HCT116 (cell line): ENCODE measurements around the gene P2RX3. TPM values are rescaled to one million over a fixed set of nuclear protein-coding genes. Genes with fewer than 3 reads are reported as not detected.

Experiments
- ATAC-seq: fragments of 200-7000 bp; cut with Tn5 transposase; 2 replicates; pipeline ENCODE4 v1.9.1; 2020; ENCODE audit warnings: mild to moderate bottlenecking, moderate library complexity
- BruUV-seq: library from RNA; stranded (reverse); fragments of 400-500 nt; replicated peaks from 2 replicates; lab custom pipeline; 2021; lab: Mats Ljungman, UMichigan
- CTCF ChIA-PET: fragments of 300-600 bp; sonication (Branson Sonifier 250); formaldehyde crosslinking; loops from one replicate; lab custom pipeline; 2021; ENCODE audit warnings: antibody characterized with exemption; lab: Charles Lee
- POLR2A ChIA-PET: fragments of 300-600, 350-600 bp; sonication (Branson Sonifier 250); formaldehyde crosslinking; loops from one replicate; lab custom pipeline; 2021; ENCODE audit warnings: antibody characterized with exemption; lab: Charles Lee
- RAD21 ChIA-PET, 2 experiments: fragments of 300-600 bp; sonication (Branson Sonifier 250); formaldehyde crosslinking; loops; one replicate each; lab custom pipeline; 2023; ENCODE audit warnings: low total read pairs in 2 of 2; ENCODE audit not compliant: uncharacterized antibody in 2 of 2, unreplicated experiment in 2 of 2, low non-redundant PET in 1 of 2; lab: Charles Lee
- DNase-seq: peaks from one replicate; pipeline ENCODE4 v3.0.0-alpha.2; 2010; ENCODE audit warnings: low read depth, low spot score
- H2AFZ ChIP-seq: fragments of 200-600 bp; shearing (Covaris generic), sonication (generic); 2 replicates; pipeline ENCODE4 v1.6.1; 2017; ENCODE audit warnings: low read depth, mixed run types, mixed read lengths, antibody characterized with exemption, low read length; ENCODE audit not compliant: poor library complexity, severe bottlenecking
- H3K27ac ChIP-seq: 2 replicates; pipeline ENCODE4 v1.5.1; 2012; ENCODE audit warnings: low read depth, low read length
- H3K27me3 ChIP-seq: fragments of 200-600 bp; sonication (generic); 2 replicates; pipeline ENCODE4 v1.6.1; 2016; ENCODE audit warnings: mixed run types, low read length, mixed read lengths; ENCODE audit not compliant: insufficient read depth
- H3K36me3 ChIP-seq, 2 experiments: fragments of 200-500 bp in 1 of 2; fragments of 200-600 bp in 1 of 2; sonication (Bioruptor generic) in 1 of 2; sonication (generic) in 1 of 2; 2 replicates each; pipeline versions ENCODE4 v1.5.1 to v1.6.1; 2014 to 2016; ENCODE audit warnings: low read length in 2 of 2, inconsistent platforms in 1 of 2, mixed read lengths in 1 of 2, mixed run types in 1 of 2; ENCODE audit not compliant: insufficient read depth in 2 of 2, control insufficient read depth in 1 of 2
- H3K4me1 ChIP-seq, 2 experiments: fragments of 200-600 bp in 1 of 2; sonication (generic) in 1 of 2; 2 replicates each; pipeline versions ENCODE4 v1.5.1 to v1.6.1; 2012 to 2017; ENCODE audit warnings: low read length in 2 of 2, inconsistent platforms in 1 of 2, mild to moderate bottlenecking in 1 of 2, mixed read lengths in 1 of 2, mixed run types in 1 of 2, moderate library complexity in 1 of 2; ENCODE audit not compliant: insufficient read depth in 2 of 2, control insufficient read depth in 1 of 2
- H3K4me2 ChIP-seq: fragments of 200-600 bp; sonication (generic); 2 replicates; pipeline ENCODE4 v1.6.1; 2017; ENCODE audit warnings: mixed run types, low read length, mixed read lengths
- H3K4me3 ChIP-seq, 2 experiments: fragments of 200-600 bp in 1 of 2; sonication (generic) in 1 of 2; replicated peaks in 1 of 2; 2 replicates each; pipeline ENCODE4 v1.5.1; 2011 to 2016; ENCODE audit warnings: low read length in 2 of 2, control low read depth in 1 of 2, low read depth in 1 of 2, mild to moderate bottlenecking in 1 of 2, mixed read lengths in 1 of 2, mixed run types in 1 of 2
- H3K79me2 ChIP-seq: fragments of 200-600 bp; sonication (generic); 2 replicates; pipeline ENCODE4 v1.6.1; 2017; ENCODE audit warnings: mild to moderate bottlenecking, mixed run types, low read length, moderate library complexity, mixed read lengths; ENCODE audit not compliant: insufficient read depth
- H3K9ac ChIP-seq: fragments of 200-600 bp; sonication (generic); 2 replicates; pipeline ENCODE4 v1.6.1; 2016; ENCODE audit warnings: low read length, mixed read lengths
- H3K9me2 ChIP-seq: fragments of 200-600 bp; sonication (generic), shearing (Covaris generic); 2 replicates; pipeline ENCODE4 v1.6.1; 2017; ENCODE audit warnings: mixed run types, mild to moderate bottlenecking, moderate library complexity; ENCODE audit not compliant: insufficient read depth
- H3K9me3 ChIP-seq, 2 experiments: fragments of 200-500 bp in 1 of 2; fragments of 200-600 bp in 1 of 2; sonication (Bioruptor generic) in 1 of 2; sonication (generic) in 1 of 2; 2 replicates each; pipeline ENCODE4 v1.6.1; 2014 to 2017; ENCODE audit warnings: low read length in 2 of 2, mixed read lengths in 2 of 2, inconsistent platforms in 1 of 2, low read depth in 1 of 2, mild to moderate bottlenecking in 1 of 2, mixed run types in 1 of 2, moderate library complexity in 1 of 2; ENCODE audit not compliant: control insufficient read depth in 1 of 2, insufficient read depth in 1 of 2
- H4K20me1 ChIP-seq: fragments of 200-600 bp; sonication (generic), shearing (Covaris generic); 2 replicates; pipeline ENCODE4 v1.6.1; 2017; ENCODE audit warnings: mixed run types, mild to moderate bottlenecking, moderate library complexity; ENCODE audit not compliant: insufficient read depth
- CEBPB ChIP-seq: IDR thresholded peaks from 2 replicates; pipeline ENCODE4 v1.6.1; 2012; ENCODE audit warnings: low read depth
- EZH2phosphoT487 ChIP-seq: fragments of 200-600 bp; IDR thresholded peaks from 2 replicates; pipeline ENCODE4 v1.6.1; 2018; ENCODE audit warnings: antibody characterized with exemption, borderline replicate concordance
- POLR2AphosphoS5 ChIP-seq: IDR thresholded peaks from 2 replicates; pipeline ENCODE4 v1.6.1; 2011; ENCODE audit warnings: mild to moderate bottlenecking, low read depth, low read length, moderate library complexity
- SIN3A ChIP-seq: IDR thresholded peaks from 2 replicates; pipeline ENCODE4 v1.6.1; 2012; ENCODE audit warnings: low read depth
- SP1 ChIP-seq: IDR thresholded peaks from 2 replicates; pipeline ENCODE4 v1.6.1; 2012; ENCODE audit warnings: low read depth
- SRF ChIP-seq: IDR thresholded peaks from 2 replicates; pipeline ENCODE4 v1.6.1; 2012; ENCODE audit warnings: low read depth
- YY1 ChIP-seq: IDR thresholded peaks from 2 replicates; pipeline ENCODE4 v1.6.1; 2011; ENCODE audit warnings: low read length, low read depth, moderate library complexity, mild to moderate bottlenecking; ENCODE audit not compliant: insufficient replicate concordance; ENCODE audit errors: extremely low read depth
- ZBTB33 ChIP-seq: IDR thresholded peaks from 2 replicates; pipeline ENCODE4 v1.6.1; 2011; ENCODE audit warnings: mild to moderate bottlenecking, low read length, moderate library complexity; ENCODE audit not compliant: insufficient replicate concordance; ENCODE audit errors: extremely low read depth
- intact Hi-C: fragments of 100-400 bp; cut with micrococcal nuclease; formaldehyde crosslinking; loops from 2 replicates; pipeline ENCODE4 v1.10.0; 2022
- total RNA-seq: library from RNA; stranded (reverse); gene quantifications from one replicate; pipeline ENCODE4 v1.2.1, GENCODE V29; 2021; ENCODE audit not compliant: unreplicated experiment
- TF ChIP-seq, protein P1 (sequence below): IDR thresholded peaks from 2 replicates; pipeline ENCODE4 v1.6.1; 2012

P2RX3 gene
- total RNA-seq, 1 experiment from 2014 or later = not detected

- peaks cover 33 to 53% of the 10 kb centered on the region in 2 experiments for H3K4me1 ChIP-seq
- DNase-seq (no peak), ATAC-seq (peak; percentile 33)
- peak overlapping the region; percentile 78 for H3K27ac ChIP-seq
- BruUV-seq = no TSS peak
- H3K36me3 ChIP-seq = peaks cover 28 to 44% of the 10 kb centered on the region in 2 experiments
- ChIA-PET CTCF (interaction anchor here (1.1 to 1.3 kb wide), 2 partner anchors 11 to 21 kb away, joined by 3 to 4 read pairs; partner anchors contain the start of gene SSRP1), RAD21 (no interaction called here), POLR2A (interaction anchor here (0.6 to 6.5 kb wide), 6 partner anchors 11 to 78 kb away, joined by 3 to 42 read pairs (median 4); partner anchors contain the start of genes PRG3 and SSRP1)
- intact Hi-C loops = no loop called here
- no peaks in the 10 kb centered on the region for H3K9me2 ChIP-seq
- no peaks in the 10 kb centered on the region for H4K20me1 ChIP-seq
- peaks cover 47% of the 10 kb centered on the region for H3K79me2 ChIP-seq
- H2AFZ ChIP-seq = no peak overlapping the region
- H3K27me3 ChIP-seq = no peaks in the 10 kb centered on the region
- peak overlapping the region; percentile 96 for H3K4me2 ChIP-seq
- peak overlapping the region; percentile 63 for H3K9ac ChIP-seq
- TF ChIP-seq SRF = no peak
- TF ChIP-seq POLR2AphosphoS5 = 0 out of 2 replicates have a peak, but pooled peaks have one; percentile 2
- H3K9me3 ChIP-seq = no peaks in the 10 kb centered on the region
- H3K4me3 ChIP-seq = peak overlapping the region; percentile 67 to 75
These were observed 13.8 kb upstream of the P2RX3 start for GRCh38 chr11:57324154-57324885.

- H3K27me3 ChIP-seq = no peaks in the 10 kb centered on the region
- H3K9ac ChIP-seq = peak within 1 kb of the TSS; percentile 63
- peak; percentile 83 for ATAC-seq
- peak within 1 kb of the TSS; percentile 96 for H3K4me2 ChIP-seq
- CTCF ChIA-PET = interaction anchor here (1.1 to 1.3 kb wide), 3 partner anchors 10 to 25 kb away, joined by 3 to 4 read pairs (median 4); partner anchors contain the start of gene SSRP1
- peak; percentile 86 for DNase-seq
- BruUV-seq = TSS peak; percentile 94
- peak; percentile 56 for TF ChIP-seq ZBTB33
- peak; percentile 59 for TF ChIP-seq SP1
- peak; percentile 76; the same call in 1 of the 2 replicates for TF ChIP-seq CEBPB
- no peak for TF ChIP-seq EZH2phosphoT487
- peak; percentile 44; the same call in 1 of the 2 replicates for TF ChIP-seq SIN3A
- TF ChIP-seq YY1 = peak; percentile 49
- no peak for TF ChIP-seq SRF
- TF ChIP-seq, protein P1, sequence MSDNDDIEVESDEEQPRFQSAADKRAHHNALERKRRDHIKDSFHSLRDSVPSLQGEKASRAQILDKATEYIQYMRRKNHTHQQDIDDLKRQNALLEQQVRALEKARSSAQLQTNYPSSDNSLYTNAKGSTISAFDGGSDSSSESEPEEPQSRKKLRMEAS = peak; percentile 69
- peak; percentile 93 for TF ChIP-seq POLR2AphosphoS5
- TF ChIP-seq, all 23 proteins: peak for 7
- no peak within 1 kb of the TSS for H2AFZ ChIP-seq
- H3K79me2 ChIP-seq = peaks cover 54% of the 10 kb centered on the region
- H4K20me1 ChIP-seq = no peaks in the 10 kb centered on the region
- ChIA-PET RAD21 (no interaction called here), POLR2A (interaction anchor here (0.7 to 6.5 kb wide), 7 partner anchors 11 to 460 kb away, joined by 3 to 42 read pairs (median 4); partner anchors contain the start of gene SSRP1)
- H3K27ac ChIP-seq = peak within 1 kb of the TSS; percentile 78
- peaks cover 33 to 53% of the 10 kb centered on the region in 2 experiments for H3K4me1 ChIP-seq
- no peaks in the 10 kb centered on the region for H3K9me3 ChIP-seq
- H3K4me3 ChIP-seq = peak within 1 kb of the TSS; percentile 67 to 75
- H3K36me3 ChIP-seq = peaks cover 36 to 52% of the 10 kb centered on the region in 2 experiments
- no peaks in the 10 kb centered on the region for H3K9me2 ChIP-seq
- intact Hi-C loops = loop anchor here (1.0 kb wide), 1 partner anchor 10 kb away; the partner anchor contains the start of gene SSRP1
These were observed 13.0 kb upstream of the P2RX3 start, which contains the start of gene TNKS1BP1 for GRCh38 chr11:57324886-57325734. TNKS1BP1 (minus strand) TSS chr11:57324952; CDS start chr11:57321885, 3,067 bp downstream.
